Renal pelvis (tissue), 4 donors: Measurements from ENCODE around the gene AUTS2. TPM values are rescaled to one million over a fixed set of nuclear protein-coding genes. Genes with fewer than 3 reads are reported as not detected.
A peak's percentile ranks its signal among the peaks of the same experiment; 100 is the strongest.

Experiments
- DNase-seq: peaks from one replicate; pipeline ENCODE4 v3.0.0-alpha.2; 2013
- polyA plus RNA-seq, 3 donors: library from polyadenylated mRNA; unstranded; fragments of 120-200 nt; gene quantifications; one replicate each; pipeline ENCODE4 v1.2.1, GENCODE V29; 2013; ENCODE audit not compliant: insufficient read length in 3 of 3

Gene AUTS2
- polyA plus RNA-seq, 3 donors: 85.8 to 114 (median 86.6) TPM

- peak; percentile 50 for DNase-seq
Measured at GRCh38 chr7:69598487-69599285, 411 bp downstream of the AUTS2 start.

GRCh38 chr7:69599286-69599954, 1.1 kb downstream of the AUTS2 start:
- peak; percentile 76 for DNase-seq

GRCh38 chr7:69599955-69600709, 1.9 kb downstream of the AUTS2 start:
- DNase-seq: no peak

GRCh38 chr7:69600710-69601519, 2.6 kb downstream of the AUTS2 start:
- no peak for DNase-seq

- DNase-seq: no peak
Measured at GRCh38 chr7:69602522-69602921, 4.2 kb downstream of the AUTS2 start.

GRCh38 chr7:69603351-69603750, 5.1 kb downstream of the AUTS2 start:
- DNase-seq: no peak

GRCh38 chr7:69603937-69604494, 5.7 kb downstream of the AUTS2 start:
- DNase-seq: no peak

GRCh38 chr7:69605070-69605469, 6.8 kb downstream of the AUTS2 start:
- DNase-seq: no peak

- DNase-seq: no peak
Measured at GRCh38 chr7:69605546-69605945, 7.3 kb downstream of the AUTS2 start.

- no peak for DNase-seq
Measured at GRCh38 chr7:69608049-69608448, 9.8 kb downstream of the AUTS2 start.

- peak; percentile 34 for DNase-seq
Measured at GRCh38 chr7:69608878-69609277, 10.6 kb downstream of the AUTS2 start.

GRCh38 chr7:69609541-69610373, 11.5 kb downstream of the AUTS2 start:
- DNase-seq: no peak

- no peak for DNase-seq
Measured at GRCh38 chr7:69610374-69611084, 12.3 kb downstream of the AUTS2 start.

GRCh38 chr7:69612981-69613380, 14.7 kb downstream of the AUTS2 start:
- no peak for DNase-seq

GRCh38 chr7:69613846-69614245, 15.6 kb downstream of the AUTS2 start:
- DNase-seq: no peak

GRCh38 chr7:69615685-69616084, 17.4 kb downstream of the AUTS2 start:
- no peak for DNase-seq

- DNase-seq: no peak
Measured at GRCh38 chr7:69617364-69617763, 19.1 kb downstream of the AUTS2 start.

GRCh38 chr7:69619054-69619453, 20.8 kb downstream of the AUTS2 start:
- DNase-seq: no peak

- peak; percentile 43 for DNase-seq
Measured at GRCh38 chr7:69619635-69620034, 21.4 kb downstream of the AUTS2 start.

GRCh38 chr7:69620063-69620462, 21.8 kb downstream of the AUTS2 start:
- peak; percentile 64 for DNase-seq
